GM18502 (cell line): ENCODE data around the gene MXD1.
"Not testable (repeated sequence)": the region's sequence is repeated elsewhere in the genome, so short reads cannot be mapped to it uniquely, and the experiment has no call there.

ENCODE experiments used
- ATAC-seq: cut with Tn5 transposase; IDR thresholded peaks from one replicate; pipeline ENCODE4 v1.9.1; 2021; ENCODE audit warnings: mild to moderate bottlenecking; ENCODE audit not compliant: unreplicated experiment, poor library complexity

The MXD1 gene

DNA sequence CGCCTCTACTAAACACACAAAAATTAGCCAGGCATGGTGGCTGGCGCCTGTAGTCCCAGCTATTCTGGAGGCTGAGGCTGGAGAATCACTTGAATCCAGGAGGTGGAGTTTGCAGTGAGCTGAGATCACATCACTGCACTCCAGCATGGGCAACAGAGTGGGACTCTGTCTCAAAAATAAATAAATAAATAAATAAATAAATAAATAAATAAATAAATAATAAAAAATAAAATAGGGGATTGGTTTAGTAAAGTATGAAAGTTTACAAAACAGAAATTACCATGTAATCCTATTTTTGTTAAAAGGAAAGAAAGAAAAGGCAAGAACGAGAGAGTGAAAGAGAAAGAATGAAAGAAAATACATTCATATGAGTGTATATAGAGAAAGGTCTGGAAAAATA lies 35.8 kb downstream of the MXD1 start:
- ATAC-seq, result not testable (repeated sequence)

DNA sequence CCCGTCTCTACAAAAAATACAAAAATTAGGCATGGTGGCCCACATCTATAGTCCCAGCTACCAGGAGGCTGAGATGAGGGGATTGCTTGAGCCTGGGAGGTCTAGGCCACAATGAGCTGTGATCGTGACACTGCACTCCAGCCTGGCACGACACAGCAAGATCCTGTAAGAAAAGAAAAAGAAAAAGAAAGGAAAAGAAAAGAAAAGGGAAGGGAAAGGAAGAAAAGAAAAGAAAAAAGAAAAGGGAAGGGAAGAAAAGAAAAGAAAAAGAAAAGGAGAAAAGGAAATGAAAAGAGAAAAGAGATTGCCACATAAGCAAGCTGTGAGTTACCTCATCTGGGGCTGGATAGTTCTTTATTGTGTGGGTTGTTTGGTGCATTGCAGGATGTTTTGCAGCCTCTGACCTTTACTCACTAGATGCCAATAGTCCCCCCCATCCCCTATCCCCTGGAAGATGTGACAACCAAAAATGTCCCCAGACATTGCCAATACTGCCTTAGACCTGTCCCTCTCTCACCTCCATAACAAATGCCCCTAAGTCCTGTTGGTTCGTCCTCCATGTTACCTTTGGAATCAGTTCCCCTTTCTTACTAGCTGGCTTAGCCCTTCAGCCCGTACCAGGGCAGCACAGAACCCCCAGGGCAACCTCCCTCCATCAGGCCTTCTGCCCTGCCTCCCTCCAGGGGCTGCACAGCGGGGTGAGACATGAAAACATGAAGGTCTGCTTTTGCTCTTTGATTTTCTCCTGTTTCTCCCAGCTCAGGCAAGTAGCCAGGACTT lies 37.6 kb downstream of the MXD1 start:
- no peak for ATAC-seq

DNA sequence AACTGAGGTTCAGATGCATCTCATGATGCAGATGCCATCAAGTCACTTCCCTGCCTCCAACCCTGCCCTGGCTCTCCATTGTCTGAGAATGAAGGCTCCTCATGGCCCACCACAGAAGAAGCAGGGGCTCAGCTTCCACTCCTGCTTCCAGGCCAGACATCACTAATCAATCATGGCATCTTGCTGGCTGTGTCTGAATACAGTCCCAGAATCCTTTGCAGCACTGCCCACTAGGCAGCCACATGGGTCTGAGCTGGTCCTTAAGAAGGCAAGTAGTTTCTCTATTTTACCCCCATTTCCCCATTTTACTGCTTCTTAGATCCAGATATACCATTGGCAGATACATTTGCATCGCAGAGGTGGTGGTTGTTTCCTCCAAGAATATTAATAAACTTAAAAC lies 39.2 kb downstream of the MXD1 start:
- no peak for ATAC-seq

DNA sequence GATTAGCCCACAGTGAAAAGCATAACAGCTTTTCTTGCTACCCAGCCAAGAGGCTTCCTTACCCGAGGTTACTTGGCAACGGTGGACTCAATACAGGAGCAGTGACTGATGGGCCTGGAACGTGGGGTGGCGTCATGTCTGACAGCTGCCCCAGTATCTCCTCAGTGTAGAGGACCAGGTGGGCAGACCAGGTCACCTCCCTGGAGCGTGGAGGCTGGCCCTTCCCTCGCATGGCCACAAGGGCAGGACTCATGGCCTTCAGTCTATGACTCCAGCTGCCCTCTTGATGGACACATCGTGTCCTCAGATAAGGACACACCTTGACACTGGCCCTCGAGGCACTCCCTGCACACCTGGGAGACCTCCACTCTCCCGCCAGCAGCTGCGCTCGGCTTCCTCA lies 40.1 kb downstream of the MXD1 start:
- no peak for ATAC-seq

DNA sequence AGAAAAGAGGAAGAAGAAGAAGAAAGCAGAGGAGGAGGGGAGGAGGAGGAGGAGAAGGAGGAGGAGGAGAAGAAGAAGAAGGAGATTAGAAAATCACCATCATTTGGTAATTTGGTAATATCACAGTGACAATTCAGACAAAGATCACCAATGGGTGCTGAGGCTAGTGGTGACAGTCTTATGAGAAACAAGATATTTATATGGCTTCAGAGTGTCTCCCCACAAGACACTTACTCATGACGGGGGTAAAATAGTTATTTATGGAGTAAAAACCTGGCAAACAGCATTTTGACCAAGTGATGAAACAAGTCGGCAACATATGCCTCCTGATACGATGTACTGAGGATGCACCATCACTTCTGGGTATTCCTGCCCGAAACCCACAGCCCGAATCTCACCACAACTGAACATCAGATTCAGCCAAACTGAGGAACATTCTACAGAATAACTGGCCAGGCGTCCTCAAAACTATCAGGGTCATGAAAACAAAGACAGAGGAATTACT lies 41.6 kb downstream of the MXD1 start:
- ATAC-seq, result no peak

DNA sequence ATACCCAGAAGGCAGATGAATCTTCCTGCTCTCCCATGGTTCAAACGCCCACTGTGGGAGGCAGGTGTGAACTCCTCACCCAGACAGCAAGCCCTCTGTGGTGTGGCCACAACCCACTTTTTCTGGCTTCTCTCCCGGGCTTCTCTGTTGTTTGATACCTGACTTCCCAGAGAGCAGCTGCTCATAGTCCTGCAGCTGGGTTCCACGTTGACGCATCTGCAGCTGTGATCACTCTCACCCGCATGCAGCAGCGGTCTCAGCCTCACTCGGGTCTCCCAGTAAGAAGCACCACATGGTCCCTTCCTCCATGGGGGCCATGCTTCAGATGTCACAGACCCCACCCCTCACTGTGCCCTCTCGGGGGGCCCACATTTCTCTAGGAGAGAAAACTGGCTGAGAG lies 43.1 kb downstream of the MXD1 start:
- ATAC-seq, result no peak

DNA sequence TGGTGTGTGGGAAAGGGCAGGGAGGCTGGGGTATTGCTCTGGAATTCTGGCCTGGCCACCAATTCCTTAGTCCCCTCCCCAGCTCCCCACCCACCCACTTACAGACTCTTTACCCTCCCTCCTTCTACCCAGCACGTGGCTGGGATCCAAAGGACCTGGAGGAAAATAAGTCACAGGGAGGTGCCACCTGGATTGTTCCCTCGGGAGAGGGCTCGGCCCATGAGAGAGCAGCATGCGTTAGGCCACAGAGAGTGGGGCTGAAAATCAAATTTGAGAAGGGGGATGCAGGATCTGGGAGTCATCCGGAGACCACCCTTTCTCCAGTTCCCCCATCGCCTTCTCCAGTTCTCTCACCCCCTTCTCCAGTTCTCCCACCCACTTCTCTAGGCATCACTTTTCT lies 43.6 kb downstream of the MXD1 start:
- no peak for ATAC-seq

DNA sequence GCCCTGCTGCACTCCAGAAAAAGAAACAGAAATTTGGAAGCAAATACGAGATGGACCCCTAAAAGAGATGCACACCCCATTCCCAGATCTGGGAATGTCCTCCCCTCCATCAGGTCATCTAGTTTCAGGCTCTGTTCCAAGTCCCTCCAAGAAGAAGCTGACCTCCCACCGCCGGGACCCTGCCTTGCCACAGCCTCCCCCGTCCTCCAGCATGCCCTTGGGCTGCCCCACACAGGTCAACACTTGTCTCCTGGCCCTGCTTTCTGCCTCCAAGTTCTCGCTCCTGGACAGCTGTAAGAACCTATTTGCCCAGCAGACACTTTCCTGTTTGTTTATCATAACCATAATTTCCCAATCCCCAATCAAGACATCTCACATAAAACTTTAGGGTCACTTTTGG lies 44.5 kb downstream of the MXD1 start:
- no peak for ATAC-seq

DNA sequence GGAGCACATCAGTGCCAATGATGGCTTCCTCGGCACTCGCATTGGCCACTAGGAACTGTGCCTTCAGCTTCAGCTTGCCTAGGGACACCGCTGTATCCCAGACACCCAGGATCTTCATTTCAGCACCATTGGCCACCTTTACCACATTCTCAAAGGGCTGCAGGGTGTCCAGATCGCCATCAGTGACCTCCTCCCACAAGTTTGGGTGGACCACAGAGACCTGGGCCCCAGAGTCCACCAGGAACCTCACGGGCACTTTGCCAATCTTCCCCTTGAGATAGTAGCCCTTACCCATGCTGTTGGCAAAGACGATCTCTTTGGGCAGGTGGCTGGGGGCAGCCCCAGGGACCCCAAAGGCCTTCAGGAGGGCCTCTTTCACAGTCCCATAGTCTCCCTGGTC lies 45.9 kb downstream of the MXD1 start:
- ATAC-seq, result no peak

DNA sequence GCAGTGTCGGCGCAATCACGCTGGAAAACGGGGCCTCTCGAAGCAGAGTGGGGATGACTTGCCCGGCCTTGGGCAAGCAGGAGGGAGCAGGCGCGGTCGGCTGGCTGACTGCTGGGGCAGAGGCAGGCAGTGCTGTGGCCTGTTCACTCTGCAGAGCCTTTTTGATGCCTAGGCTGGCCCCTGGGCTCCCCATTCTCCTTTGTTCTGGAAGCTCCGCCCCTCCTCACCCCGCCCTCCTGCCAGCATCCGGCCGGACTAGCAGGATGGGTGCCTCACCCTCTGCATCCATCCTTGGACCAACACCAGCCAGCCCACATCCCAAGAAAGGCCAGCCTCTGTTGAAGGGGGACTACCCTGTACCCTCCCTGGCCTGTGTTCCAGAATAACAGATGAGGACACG lies 46.6 kb downstream of the MXD1 start, which contains the start of gene ASPRV1:
TSS of gene ASPRV1 (minus strand) at position 136 of the 400 bp plus-strand sequence. CDS start 195 bp downstream, outside the sequence.
- no peak for ATAC-seq

DNA sequence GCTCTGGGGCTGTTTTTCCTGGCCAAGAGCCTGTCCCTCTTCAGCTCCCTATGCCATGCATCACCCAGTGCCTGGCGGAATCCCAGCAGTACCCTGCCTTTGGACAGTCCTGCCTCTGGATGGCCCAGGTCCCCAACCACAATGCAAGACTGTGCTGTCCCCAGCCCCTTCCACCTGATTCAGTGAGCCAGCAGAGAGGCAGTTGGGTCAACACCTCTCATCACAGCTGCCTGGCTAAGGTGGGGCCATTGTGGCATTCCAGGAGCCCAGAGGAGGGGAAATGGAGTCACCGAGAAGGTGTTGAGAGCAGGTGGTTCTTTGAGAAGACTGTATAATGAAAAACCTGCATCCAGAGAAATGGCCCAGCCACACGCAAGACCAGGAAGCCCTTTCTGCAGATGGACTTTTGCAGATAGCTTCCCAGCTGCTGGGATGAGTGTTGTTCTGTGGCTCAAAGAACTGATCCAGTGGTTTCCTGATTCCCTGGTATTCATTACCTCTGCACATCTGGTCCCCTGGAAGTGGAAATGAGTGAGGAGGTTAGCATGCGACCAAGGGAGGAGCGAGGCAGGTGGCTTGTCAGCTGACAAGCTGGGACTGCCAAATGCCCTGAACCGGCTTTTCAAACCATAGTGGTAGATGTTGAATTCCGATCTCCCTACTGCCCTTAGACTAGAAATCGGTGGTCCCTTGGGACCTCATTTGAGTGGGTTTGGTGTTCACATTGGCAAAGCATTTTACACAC lies 48.2 kb downstream of the MXD1 start:
- no peak for ATAC-seq

DNA sequence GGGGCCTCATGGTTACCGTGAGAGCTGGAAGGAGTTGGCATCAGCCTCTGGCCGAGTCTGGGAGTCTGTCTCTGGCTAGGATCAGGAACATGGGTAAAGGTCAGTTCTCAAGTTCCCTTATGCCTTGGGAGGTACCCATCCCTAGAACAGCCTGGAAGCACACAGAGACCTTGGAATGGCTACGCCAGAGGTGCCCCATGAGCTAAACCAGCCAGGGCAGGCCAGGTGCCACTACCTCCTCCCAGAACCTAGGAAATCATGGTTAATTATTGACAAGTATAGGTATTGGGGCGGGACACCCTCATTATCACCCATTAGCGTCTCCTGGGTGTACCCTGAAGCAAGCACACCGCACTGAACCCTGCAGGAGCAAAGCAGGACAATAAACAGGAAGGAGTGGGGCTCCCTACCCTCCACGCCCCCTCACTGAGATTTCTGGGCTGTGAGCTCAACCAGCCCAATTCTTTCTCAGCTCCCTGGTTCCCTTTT lies 49.5 kb downstream of the MXD1 start:
- no peak for ATAC-seq

DNA sequence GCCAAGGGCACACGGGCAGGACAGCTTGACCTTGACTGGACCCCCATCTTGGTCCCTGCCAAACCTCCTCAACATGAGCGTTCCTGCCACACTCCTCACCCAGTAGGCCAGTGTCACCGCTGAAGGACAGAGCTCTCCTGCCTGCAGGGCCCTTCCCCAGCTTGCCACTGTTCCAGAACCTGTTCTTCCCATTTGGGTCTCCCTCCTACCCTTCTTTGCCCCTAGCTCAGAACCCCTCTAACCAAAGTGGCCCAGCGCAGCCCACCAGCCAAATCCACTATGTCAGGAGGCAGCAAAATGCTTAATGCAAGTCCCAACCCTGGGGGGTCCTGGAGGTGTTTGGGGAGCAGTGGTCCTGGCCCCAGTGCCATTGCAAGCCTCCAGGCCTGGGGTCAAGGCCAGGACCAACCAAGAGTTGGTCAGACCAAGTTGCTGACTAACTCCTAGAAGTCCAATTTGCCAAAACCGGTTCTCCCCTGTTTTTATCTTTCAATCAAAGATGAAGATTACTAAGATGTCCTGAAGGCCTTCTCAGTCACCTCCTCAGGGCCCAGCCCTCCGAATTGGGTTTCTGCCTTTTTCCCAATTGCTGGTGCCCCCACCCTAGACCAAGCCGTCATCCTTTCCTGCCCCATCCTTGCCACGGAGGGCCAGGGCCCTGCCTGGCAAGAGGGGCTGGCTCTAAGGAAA lies 51.0 kb downstream of the MXD1 start:
- ATAC-seq, result no peak

DNA sequence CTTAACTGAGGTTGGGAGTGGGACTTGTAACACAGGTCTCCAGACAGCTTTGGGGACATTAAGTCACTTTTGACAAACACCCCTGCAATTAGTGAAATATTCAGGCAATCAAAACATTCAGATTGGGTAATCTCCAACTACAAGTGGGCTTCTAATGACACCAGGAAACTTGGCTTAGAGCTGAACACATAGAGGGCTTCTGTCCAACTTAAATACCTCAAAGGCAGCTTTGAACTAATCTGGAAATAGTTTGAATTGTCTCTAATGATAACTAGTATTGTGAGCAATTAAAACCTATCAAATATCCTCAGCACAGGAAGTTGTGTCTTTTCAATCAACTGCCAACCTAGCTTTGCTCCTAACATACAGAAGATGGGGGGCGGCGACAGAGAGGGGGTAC lies 51.6 kb downstream of the MXD1 start:
- no peak for ATAC-seq

DNA sequence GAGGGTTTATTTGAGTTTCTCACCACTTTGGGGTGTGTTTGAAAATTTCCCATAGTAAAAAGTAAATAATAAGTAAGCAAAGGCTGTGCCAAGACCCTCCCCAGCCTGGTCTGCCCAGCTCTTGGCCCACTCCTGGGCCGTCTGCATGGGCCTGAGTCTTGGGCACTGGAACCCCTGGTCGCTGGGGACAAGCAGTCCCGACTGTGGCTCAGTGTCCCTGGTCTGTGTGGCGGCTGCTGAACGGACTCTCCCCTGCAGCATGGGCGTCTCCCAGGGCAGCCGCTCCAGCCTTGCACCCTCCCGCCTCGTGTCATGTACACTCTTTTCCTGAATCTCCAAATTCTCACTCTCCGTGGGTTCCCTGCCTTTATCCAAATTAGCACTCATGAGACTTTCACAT lies 53.7 kb downstream of the MXD1 start:
- no peak for ATAC-seq

DNA sequence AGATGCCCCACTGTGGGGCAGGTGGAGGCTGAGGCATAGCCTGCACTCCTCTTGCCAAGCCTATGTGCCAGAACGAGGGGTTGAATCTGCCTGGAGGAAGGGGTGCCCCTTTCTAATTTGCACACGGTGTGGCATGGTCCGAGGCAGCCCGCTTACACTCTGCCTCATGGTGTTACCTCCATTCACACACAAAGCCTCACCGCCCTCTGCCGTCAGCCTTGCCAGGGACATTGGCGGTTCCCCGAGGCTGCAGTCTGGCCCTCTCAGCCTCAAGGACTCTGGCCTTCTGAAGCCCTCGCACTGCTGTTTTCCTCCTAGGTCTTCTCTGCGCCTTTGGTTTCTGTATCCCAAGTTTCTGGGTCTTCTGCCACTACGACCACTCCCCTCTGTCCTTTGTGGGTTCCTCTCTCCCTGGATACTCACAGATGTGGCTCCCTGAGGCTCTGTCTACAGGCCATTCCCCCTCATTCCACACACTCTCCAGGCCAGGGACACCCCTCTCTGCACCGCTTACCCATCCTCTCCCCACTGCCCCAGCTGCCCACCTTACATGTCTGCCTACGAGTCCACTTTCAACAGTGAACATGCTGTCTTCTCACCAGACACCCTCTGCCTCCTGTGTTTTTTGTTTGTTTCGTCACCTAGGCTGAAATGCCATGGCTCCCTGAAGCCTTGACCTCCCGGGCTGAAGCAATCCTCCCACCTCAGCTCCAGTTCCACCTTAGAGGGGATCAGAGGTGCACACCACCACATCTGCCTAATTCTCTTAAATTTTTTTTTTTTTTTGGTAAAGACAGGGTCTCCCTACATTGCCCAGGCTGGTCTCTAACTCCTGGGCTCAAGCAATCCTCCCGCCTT lies 54.4 kb downstream of the MXD1 start:
- ATAC-seq, result no peak

DNA sequence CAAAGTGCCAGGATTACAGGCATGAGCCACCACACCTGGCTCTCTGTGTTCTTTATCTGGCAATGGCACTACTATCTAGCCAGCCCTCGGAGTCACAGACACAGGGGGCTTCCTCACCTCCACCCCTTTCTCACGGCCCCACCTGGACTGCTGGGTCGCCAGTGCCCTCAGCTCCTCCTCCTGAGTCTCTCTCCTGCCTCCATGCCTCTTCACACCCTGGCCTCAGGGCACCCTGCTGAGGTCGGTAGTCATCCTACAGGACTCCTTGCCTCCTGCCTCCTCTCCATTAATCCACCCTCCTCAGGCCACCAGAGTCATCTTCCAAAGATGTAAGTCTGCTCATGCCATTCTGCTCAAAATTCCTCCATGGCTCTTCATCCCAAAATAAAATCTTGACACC lies 55.1 kb downstream of the MXD1 start:
- no peak for ATAC-seq

DNA sequence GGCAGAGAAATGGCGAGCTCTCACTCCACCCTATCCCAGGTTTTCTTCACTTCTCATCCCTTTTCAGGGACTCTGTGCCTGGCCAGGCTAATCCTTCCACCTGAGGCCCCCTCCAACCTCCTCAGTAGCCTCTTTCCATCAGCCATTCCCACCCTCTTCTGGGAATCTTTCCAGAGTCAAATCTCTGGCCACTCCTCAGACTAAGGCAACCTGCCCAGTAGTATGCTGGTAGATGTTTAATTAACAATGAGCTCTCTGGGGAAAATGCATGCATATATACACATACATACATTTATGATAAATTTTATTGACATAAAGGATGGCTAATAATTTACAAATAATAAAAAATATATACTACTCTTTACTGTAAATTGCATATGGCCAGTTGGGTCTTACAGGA lies 57.9 kb downstream of the MXD1 start:
- no peak for ATAC-seq

DNA sequence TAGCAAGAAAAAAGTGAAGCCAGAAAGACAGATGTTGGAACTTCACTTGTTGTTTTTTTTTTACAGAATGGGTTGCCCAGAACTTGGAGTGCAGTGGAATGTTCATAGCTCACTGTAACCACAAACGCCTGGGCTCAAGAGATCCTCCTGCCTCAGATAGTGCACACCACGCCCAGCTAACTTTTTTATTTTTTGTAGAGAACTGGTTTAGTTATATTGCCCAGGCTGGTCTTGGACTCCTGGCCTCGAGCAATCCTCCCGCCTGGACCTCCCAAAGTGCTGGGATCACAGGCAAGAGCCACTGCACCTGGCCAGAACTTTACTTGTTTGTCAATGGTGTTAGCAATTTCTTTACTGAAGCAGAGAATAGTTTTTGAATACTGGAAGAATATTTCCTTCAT lies 58.4 kb downstream of the MXD1 start:
- no peak for ATAC-seq
